ENCODE measurements around the gene EEIG1. TPM values are rescaled to one million over a fixed set of nuclear protein-coding genes. Genes with fewer than 3 reads are reported as not detected.
A peak's percentile ranks its signal among the peaks of the same experiment; 100 is the strongest.

EEIG1 gene
- total RNA-seq, 1 donor from 2014 or later = 6.7 TPM

- DNase-seq (ENCODE audit: low read depth) = peak; percentile 69
Observed at GRCh38 chr9:127975376-127976315, 5.1 kb downstream of the EEIG1 start.

GRCh38 chr9:127974769-127975261 is 6.0 kb downstream of the EEIG1 start:
- no peak for DNase-seq (ENCODE audit: low read depth)

- no peak for DNase-seq (ENCODE audit: low read depth)
Observed at GRCh38 chr9:127974001-127974768, 6.6 kb downstream of the EEIG1 start.

GRCh38 chr9:127973169-127974000 is 7.4 kb downstream of the EEIG1 start:
- DNase-seq (ENCODE audit: low read depth) = peak; percentile 48

- DNase-seq (ENCODE audit: low read depth) = no peak
Observed at GRCh38 chr9:127972236-127972871, 8.4 kb downstream of the EEIG1 start.

GRCh38 chr9:127971357-127972235 is 9.2 kb downstream of the EEIG1 start:
- peak; percentile 85 for DNase-seq (ENCODE audit: low read depth)

- DNase-seq (ENCODE audit: low read depth) = no peak
Observed at GRCh38 chr9:127970401-127971313, 10.1 kb downstream of the EEIG1 start.

- peak; percentile 60 for DNase-seq (ENCODE audit: low read depth)
Observed at GRCh38 chr9:127968700-127969383, 11.9 kb downstream of the EEIG1 start.

GRCh38 chr9:127968042-127968441 is 12.7 kb downstream of the EEIG1 start:
- no peak for DNase-seq (ENCODE audit: low read depth)

- DNase-seq (ENCODE audit: low read depth) = no peak
Observed at GRCh38 chr9:127967151-127967809, 13.5 kb downstream of the EEIG1 start.

- DNase-seq (ENCODE audit: low read depth) = no peak
Observed at GRCh38 chr9:127966416-127967150, 14.2 kb downstream of the EEIG1 start.

GRCh38 chr9:127965953-127966352 is 14.8 kb downstream of the EEIG1 start:
- no peak for DNase-seq (ENCODE audit: low read depth)

- no peak for DNase-seq (ENCODE audit: low read depth)
Observed at GRCh38 chr9:127963359-127964064, 17.3 kb downstream of the EEIG1 start.

GRCh38 chr9:127963041-127963358 is 17.8 kb downstream of the EEIG1 start:
- DNase-seq (ENCODE audit: low read depth) = no peak

- DNase-seq (ENCODE audit: low read depth) = no peak
Observed at GRCh38 chr9:127962278-127962677, 18.5 kb downstream of the EEIG1 start.

GRCh38 chr9:127961613-127962155 is 19.1 kb downstream of the EEIG1 start:
- DNase-seq (ENCODE audit: low read depth) = no peak

All from myocyte (in vitro differentiated cells).